ENCODE results near the gene EIF4A2. TPM values are rescaled to one million over a fixed set of nuclear protein-coding genes. Genes with fewer than 3 reads are reported as not detected.
A peak's percentile ranks its signal among the peaks of the same experiment; 100 is the strongest.

The EIF4A2 gene
- total and polyA plus RNA-seq, 9 of the 15 experiments (the other 6 are each of a cell fraction or from before 2014, with no cell fraction given), result 307 to 754 (median 435) TPM

- Histone ChIP-seq H3K9ac (ENCODE audit: insufficient read depth in 1 of 2, low read depth in 2 of 2, low read length in 2 of 2) (peak overlapping the region; percentile 100), H3K36me3 (ENCODE audit: control insufficient read depth, insufficient read depth, low read length) (peaks cover 64% of the 10 kb centered on the region), H3K4me1 (replicated peaks in 1 of 2; ENCODE audit: control insufficient read depth in 2 of 2, insufficient read depth in 2 of 2, low read length in 2 of 2) (peaks cover 4 to 18% of the 10 kb centered on the region in 2 experiments; a peak in 4 of 5 replicates), H3K27ac (ENCODE audit: extremely low read depth, low read depth, low read length) (peak overlapping the region; percentile 99), H3K27me3 (ENCODE audit: control insufficient read depth in 2 of 2, insufficient read depth in 2 of 2, low read length in 2 of 2) (no peaks in the 10 kb centered on the region), H3K9me3 (replicated peaks; ENCODE audit: control insufficient read depth, insufficient read depth, low read depth, low read length) (no peaks in the 10 kb centered on the region), H2AFZ (ENCODE audit: low read depth, low read length) (no peak overlapping the region), H3K9me1 (ENCODE audit: control insufficient read depth, insufficient read depth, low read length) (no peaks in the 10 kb centered on the region), H3K4me3 (peak overlapping the region; percentile 81), H4K20me1 (replicated peaks; ENCODE audit: control insufficient read depth, insufficient read depth, low read length) (peaks cover 57% of the 10 kb centered on the region), H3K79me2 (ENCODE audit: control insufficient read depth, insufficient read depth, low read length) (peaks cover 68% of the 10 kb centered on the region), H3K4me2 (ENCODE audit: insufficient read depth, low read length) (peak overlapping the region; percentile 99)
- no peak for FAIRE-seq
- ChIA-PET CTCF (ENCODE audit: low intra/inter-chr PET ratio) (interaction anchor here (0.6 kb wide), 1 partner anchor 90 kb away, joined by 3 read pairs; no protein-coding TSS in a partner anchor), POLR2A (interaction anchor here (0.6 to 3.3 kb wide), 38 partner anchors 7 to 355 kb away, joined by 3 to 68 read pairs (median 8); partner anchors contain the start of genes DNAJB11, RFC4, RPL39L and TBCCD1)
- intact Hi-C loops (cut with micrococcal nuclease) (no loop called here), in situ Hi-C loops (cut with MboI) (no loop called here)
- BruUV-seq (replicated peaks), result no TSS peak
- whole genome bisulfite sequencing (ENCODE audit: insufficient coverage, low coverage, missing lambda C conversion rate), result under 1% methylated on average over 7 of the region's 7 CpGs
- TF ChIP-seq FOXO4 (CRISPR knock-in tag; IDR thresholded peaks at IDR 0.05), result no peak
- peak; percentile 70 for TF ChIP-seq POLR2G (IDR thresholded peaks at IDR 0.05; ENCODE audit: low read depth, low read length)
- no peak for TF ChIP-seq STAT5A (IDR thresholded peaks at IDR 0.05; ENCODE audit: borderline replicate concordance, low read length)
- peak; percentile 72 for TF ChIP-seq RBFOX2 (IDR thresholded peaks at IDR 0.05; ENCODE audit: low read depth, low read length)
- peak; percentile 89 for TF ChIP-seq HNRNPL (IDR thresholded peaks at IDR 0.05; ENCODE audit: low read depth, low read length)
- no peak for TF ChIP-seq NUFIP1 (IDR thresholded peaks at IDR 0.05; ENCODE audit: partially characterized antibody)
- TF ChIP-seq NCOA6 (IDR thresholded peaks at IDR 0.05), result 0 out of 2 replicates have a peak, but pooled peaks have one; percentile 2
- no peak for TF ChIP-seq GATAD2A (IDR thresholded peaks at IDR 0.05)
- no peak for TF ChIP-seq ZNF408 (CRISPR knock-in tag; IDR thresholded peaks at IDR 0.05; ENCODE audit: low read depth)
- TF ChIP-seq GTF2A2 (tag; IDR thresholded peaks at IDR 0.05), result no peak
- peak; percentile 44 for TF ChIP-seq RBM22 (IDR thresholded peaks at IDR 0.05; ENCODE audit: low read depth, low read length, poor library complexity, severe bottlenecking)
- no peak for TF ChIP-seq TGIF2 (CRISPR knock-in tag; IDR thresholded peaks at IDR 0.05)
- TF ChIP-seq NFXL1 (CRISPR knock-in tag; IDR thresholded peaks at IDR 0.05), result 0 out of 2 replicates have a peak, but pooled peaks have one; percentile 8
- peak; percentile 40; the same call in 1 of the 2 replicates for TF ChIP-seq ILF3 (IDR thresholded peaks at IDR 0.05; ENCODE audit: borderline replicate concordance)
- TF ChIP-seq EWSR1 (IDR thresholded peaks at IDR 0.05; ENCODE audit: borderline replicate concordance, low read depth, partially characterized antibody), result peak; percentile 73
- TF ChIP-seq POLR2AphosphoS5 (IDR thresholded peaks at IDR 0.05; ENCODE audit: control insufficient read depth, insufficient read depth, low read depth, low read length), result 0 out of 2 replicates have a peak, but pooled peaks have one; percentile 6
- 0 out of 2 replicates have a peak, but pooled peaks have one; percentile 15 for TF ChIP-seq POLR2A (conservative IDR thresholded peaks at IDR 0.05)
- peak; percentile 61 for TF ChIP-seq SIRT6 (IDR thresholded peaks at IDR 0.05; ENCODE audit: low read depth, low read length)
- no peak for TF ChIP-seq ARID1B (IDR thresholded peaks at IDR 0.05)
- 0 out of 2 replicates have a peak, but pooled peaks have one; percentile 67 for TF ChIP-seq HNRNPUL1 (IDR thresholded peaks at IDR 0.05; ENCODE audit: low read length)
- peak; percentile 53 for TF ChIP-seq CEBPB (tag; IDR thresholded peaks at IDR 0.05)
- DNase-seq (ENCODE audit: extremely low read depth in 1 of 4, low spot score in 3 of 4), result no peak
- no peak for ATAC-seq
Observed at GRCh38 chr3:186784820-186785494, 1.6 kb downstream of the EIF4A2 start.

Measured in K562 (cell line).